ENCODE measurements around the gene ETV3.

GRCh38 chr1:157077394-157077793 lies 60.8 kb downstream of the ETV3 start:
- TF ChIP-seq ATF3 (IDR thresholded peaks at IDR 0.05; ENCODE audit: insufficient read depth, low read depth, low read length) (no peak), CHD1 (IDR thresholded peaks at IDR 0.05; ENCODE audit: low read depth, low read length) (no peak), RAD21 (IDR thresholded peaks at IDR 0.05 in 1 of 2, conservative IDR thresholded peaks at IDR 0.05 in 1 of 2; ENCODE audit: low read depth in 2 of 2, low read length in 2 of 2) (no peak), TCF12 (IDR thresholded peaks at IDR 0.05; ENCODE audit: low read depth, low read length) (no peak), RFX5 (IDR thresholded peaks at IDR 0.05; ENCODE audit: borderline replicate concordance, low read depth, low read length) (no peak), CEBPB (IDR thresholded peaks at IDR 0.05; ENCODE audit: low read depth, low read length) (no peak), YY1 (IDR thresholded peaks at IDR 0.05; ENCODE audit: low read depth, low read length) (no peak), JUND (IDR thresholded peaks at IDR 0.05; ENCODE audit: low read length) (no peak), CTCF (IDR thresholded peaks at IDR 0.05; ENCODE audit: control extremely low read depth in 1 of 3, insufficient read depth in 1 of 3, low read depth in 1 of 3, low read length in 3 of 3) (no peak)

All from H1 (cell line).